ENCODE data around the gene GPR137.

- no peak for TF ChIP-seq EZH2phosphoT487 (IDR thresholded peaks at IDR 0.05; ENCODE audit: insufficient read depth, low read depth)
- no peak for TF ChIP-seq EZH2 (IDR thresholded peaks at IDR 0.05; ENCODE audit: insufficient read depth, poor library complexity, severe bottlenecking)
Measured at GRCh38 chr11:64297699-64298358, 12.2 kb downstream of the GPR137 start.

Data from GM23248 (cell line).